Measurements from ENCODE around the gene PSD. TPM values are rescaled to one million over a fixed set of nuclear protein-coding genes. Genes with fewer than 3 reads are reported as not detected.

Gene PSD
- total RNA-seq, 4 donors from 2014 or later, result 0.44 to 1.6 (median 1.1) TPM; not detected in 1

DNA sequence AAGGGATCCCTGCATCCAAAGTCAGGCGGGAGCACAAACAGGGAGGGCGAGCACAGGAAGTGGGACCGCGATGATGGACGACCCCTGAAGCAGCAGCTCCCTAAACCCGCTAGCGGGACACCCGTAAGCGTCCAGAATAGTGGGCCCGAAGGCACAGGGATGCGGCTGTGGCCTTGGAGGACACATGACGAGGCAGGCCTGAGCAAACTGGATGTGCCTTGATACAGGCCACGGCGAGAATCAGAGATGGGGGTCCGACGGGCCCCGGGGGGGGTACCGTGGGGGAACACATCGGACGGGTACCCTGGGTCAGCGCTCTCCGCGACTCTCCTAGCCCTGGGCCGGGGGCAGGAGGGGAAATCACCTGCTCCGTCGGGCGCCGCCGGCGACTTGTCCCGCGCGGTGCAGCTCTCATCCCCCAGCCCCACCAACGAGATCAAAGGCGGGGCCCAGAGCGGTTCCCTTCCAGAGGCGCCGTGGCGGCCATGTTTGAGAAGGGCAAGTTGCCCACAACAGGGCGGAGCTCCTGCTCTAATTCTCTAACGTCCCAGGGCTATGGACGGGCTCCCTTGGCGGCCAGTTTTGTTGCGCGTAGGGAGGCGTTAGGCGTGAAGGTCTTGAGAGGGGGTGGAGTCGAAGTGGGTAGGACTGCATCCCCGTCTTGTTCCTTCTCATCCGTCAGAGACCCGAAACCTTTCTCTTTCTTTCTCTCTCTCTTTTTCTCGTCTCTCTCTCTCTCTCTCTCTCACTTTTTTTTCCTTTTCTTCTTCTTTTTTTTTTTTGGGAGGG lies 13.8 kb upstream of the PSD start, which contains the start of gene CUEDC2:
Gene CUEDC2, minus strand, starts transcription at position 413 of the 789 bp plus-strand sequence. CDS start 7,386 bp downstream, outside the sequence.
- peak; percentile 92 for DNase-seq (ENCODE audit: low spot score)
- TF ChIP-seq, protein P1, sequence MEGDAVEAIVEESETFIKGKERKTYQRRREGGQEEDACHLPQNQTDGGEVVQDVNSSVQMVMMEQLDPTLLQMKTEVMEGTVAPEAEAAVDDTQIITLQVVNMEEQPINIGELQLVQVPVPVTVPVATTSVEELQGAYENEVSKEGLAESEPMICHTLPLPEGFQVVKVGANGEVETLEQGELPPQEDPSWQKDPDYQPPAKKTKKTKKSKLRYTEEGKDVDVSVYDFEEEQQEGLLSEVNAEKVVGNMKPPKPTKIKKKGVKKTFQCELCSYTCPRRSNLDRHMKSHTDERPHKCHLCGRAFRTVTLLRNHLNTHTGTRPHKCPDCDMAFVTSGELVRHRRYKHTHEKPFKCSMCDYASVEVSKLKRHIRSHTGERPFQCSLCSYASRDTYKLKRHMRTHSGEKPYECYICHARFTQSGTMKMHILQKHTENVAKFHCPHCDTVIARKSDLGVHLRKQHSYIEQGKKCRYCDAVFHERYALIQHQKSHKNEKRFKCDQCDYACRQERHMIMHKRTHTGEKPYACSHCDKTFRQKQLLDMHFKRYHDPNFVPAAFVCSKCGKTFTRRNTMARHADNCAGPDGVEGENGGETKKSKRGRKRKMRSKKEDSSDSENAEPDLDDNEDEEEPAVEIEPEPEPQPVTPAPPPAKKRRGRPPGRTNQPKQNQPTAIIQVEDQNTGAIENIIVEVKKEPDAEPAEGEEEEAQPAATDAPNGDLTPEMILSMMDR (IDR thresholded peaks at IDR 0.05), result no peak
- peak; percentile 88 for ATAC-seq (ENCODE audit: low FRiP score)

DNA sequence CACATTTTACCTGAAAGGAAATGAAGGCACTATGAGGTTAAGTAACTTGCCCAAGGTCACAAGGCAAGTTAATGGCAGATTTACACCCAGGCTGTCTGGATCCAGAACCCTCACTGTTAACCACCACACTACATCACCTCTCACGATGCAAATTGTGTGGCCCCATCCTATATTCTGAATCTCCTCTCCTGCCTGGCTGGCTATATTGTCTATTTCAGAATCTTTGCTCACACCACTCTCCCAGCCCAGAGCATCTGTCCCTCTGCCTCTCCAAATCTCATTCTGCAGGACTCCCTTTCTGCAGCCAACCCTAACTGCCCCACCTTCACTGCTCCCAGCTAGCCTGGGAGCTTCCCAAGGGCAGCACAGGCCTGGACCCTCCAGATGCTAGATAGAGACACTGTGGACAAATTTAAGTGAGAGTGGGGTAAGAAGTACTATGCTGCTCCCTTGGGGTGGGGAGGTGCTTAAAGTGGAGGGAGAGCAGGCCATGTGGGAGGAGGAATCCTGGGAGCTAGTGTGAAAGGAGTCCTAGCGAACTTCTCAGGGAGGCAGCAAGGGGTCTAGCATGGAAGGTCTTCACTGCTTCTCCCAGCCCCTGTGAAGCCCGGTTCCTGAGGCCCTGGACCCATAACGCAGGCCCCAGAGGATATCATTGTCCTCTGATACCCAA lies 13.0 kb upstream of the PSD start:
- DNase-seq (ENCODE audit: low spot score) (no peak), ATAC-seq (ENCODE audit: low FRiP score) (no peak)
- TF ChIP-seq, protein P1 (IDR thresholded peaks at IDR 0.05), result no peak

DNA sequence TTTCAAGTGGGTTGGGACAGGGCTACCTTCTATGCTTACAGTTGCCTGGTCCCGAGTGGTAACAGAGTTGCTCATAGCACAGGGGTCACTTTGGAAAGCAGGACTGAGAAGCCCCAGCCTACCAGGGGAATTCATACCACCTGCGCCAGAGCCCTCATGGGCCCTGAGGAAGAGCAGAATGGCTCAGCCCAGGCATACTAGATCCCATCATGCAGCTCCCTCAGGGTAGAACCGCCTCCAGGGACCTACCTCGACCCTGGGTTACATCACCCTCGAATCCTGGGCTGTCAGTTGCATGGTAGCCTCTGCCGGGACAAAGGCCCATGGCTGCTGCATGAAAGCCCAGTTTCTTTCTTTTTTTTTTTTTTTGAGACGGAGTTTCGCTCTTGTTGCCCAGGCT lies 10.9 kb upstream of the PSD start:
- ATAC-seq (ENCODE audit: low FRiP score) (no peak), DNase-seq (ENCODE audit: low spot score) (no peak)
- TF ChIP-seq, protein P1 (IDR thresholded peaks at IDR 0.05), result no peak

DNA sequence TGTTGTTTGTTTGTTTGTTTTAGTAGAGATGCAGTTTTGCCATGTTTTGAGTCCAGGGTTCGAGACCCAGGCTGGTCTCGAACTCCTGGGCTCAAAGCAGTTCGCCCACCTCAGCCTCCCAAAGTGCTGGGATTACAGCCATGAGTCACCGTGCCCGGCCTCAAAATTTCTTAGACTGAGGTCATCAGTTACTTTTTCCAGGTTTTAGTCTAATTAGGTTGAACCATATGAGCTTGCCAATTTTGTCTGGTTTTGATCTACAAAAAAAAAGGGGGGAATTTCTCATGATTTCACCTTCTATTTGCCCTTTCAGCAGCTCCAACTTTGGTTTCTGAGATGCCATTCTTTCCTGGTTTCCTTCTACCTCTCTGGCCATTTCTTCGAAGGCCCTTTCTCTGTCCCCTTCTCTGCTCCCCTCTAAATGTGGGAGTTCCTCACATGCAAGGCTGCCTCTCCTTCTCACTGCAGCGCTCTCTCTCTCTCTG lies 8.3 kb upstream of the PSD start:
- ATAC-seq (ENCODE audit: low FRiP score) (no peak), DNase-seq (ENCODE audit: low spot score) (no peak)
- TF ChIP-seq, protein P1 (IDR thresholded peaks at IDR 0.05), result no peak

DNA sequence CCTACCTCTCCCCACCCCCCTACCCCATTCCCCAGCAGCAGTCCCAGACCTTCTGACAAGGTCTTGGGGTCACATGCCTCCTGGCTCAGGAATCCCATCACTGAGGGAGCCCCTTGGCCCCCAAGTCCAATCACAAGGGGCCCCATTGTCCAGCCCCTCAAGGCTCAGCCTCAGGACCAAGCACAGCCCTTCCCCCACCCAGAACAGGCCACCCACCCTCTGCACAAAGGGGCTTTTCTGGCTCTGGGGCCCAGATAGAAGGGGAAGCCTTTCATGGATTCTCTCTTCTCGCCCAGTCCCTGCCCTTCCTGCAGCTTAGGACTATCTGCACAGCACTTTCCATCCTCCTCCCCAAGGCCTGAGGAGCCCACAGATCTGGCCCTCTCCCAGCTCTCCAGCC lies 6.9 kb upstream of the PSD start:
- TF ChIP-seq, protein P1 (IDR thresholded peaks at IDR 0.05), result no peak
- ATAC-seq (ENCODE audit: low FRiP score), result no peak
- no peak for DNase-seq (ENCODE audit: low spot score)

DNA sequence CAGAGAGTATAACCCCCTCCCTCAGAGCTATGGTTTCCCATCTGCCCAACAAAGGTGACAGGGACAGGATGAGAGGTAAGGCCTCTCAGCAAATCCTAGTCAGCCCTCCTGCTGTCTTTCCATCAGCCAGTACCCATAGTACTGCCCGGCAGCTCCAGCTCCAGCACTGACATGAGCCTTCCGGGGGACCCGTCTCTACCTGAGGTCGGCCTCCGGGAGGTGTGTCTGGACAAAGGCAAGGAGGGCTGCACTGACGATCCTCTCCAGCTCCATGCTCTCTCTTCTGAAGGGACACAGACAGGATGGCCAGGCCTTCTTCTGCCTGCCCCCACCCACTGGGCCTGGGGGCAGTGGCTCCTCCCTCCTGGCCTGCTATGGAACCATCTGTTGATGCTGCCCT lies 6.3 kb upstream of the PSD start:
- TF ChIP-seq, protein P1 (IDR thresholded peaks at IDR 0.05), result no peak
- DNase-seq (ENCODE audit: low spot score) (no peak), ATAC-seq (ENCODE audit: low FRiP score) (no peak)
